Measurements from ENCODE around the gene TEKT2.

TEKT2 gene, protein sequence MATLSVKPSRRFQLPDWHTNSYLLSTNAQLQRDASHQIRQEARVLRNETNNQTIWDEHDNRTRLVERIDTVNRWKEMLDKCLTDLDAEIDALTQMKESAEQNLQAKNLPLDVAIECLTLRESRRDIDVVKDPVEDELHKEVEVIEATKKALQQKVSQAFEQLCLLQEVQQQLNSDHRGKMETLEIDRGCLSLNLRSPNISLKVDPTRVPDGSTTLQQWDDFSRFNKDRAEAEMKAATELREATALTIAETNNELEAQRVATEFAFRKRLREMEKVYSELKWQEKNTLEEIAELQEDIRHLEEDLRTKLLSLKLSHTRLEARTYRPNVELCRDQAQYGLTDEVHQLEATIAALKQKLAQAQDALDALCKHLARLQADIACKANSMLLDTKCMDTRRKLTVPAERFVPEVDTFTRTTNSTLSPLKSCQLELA

DNA sequence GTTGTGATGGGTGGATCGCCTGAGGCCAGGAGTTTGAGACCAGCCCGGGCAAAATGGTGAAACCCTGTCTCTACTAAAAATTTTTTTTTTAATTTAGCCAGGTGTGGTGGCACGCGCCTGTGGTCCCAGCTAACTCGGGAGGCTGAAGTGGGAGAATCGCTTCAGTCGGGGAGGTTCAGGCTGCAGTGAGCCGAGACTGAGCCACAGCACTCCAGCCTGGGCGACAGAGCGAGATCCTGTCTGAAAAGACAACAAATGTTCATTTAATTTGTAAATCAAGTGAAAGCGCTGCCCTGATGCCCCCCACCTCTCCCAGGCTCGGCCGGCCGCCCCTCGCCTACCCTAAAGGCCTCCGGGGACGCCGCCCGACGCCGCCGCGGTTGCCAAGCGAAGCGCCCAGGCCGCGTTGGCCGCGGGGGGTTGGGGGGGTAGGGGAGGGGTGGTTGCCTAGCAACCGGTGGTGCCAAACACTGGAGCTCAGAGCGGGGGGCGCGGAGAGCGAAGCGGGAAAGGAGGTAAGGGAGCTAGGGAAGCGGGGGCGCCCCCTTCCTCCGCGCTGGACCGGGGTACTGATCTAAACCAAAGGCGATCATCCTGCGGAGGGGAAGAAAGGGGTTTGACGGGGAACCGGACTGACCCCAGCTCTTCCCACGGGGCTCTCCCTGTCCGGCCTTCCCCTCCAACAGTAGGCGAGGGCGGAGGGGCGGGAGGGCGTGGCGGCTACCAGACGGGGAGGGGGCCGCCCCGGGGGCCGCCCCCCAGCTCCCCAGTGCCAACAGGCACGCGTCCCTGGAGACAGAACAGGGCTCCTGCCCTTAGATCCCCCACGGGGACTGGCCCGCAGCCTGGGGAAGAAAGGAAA is at the start of gene TEKT2:
Gene TEKT2, plus strand, starts transcription at position 460 of the 862 bp plus-strand sequence. CDS start 828 bp downstream, outside the sequence.
- peak in 1 of 2 experiments; percentile 21 for DNase-seq

DNA sequence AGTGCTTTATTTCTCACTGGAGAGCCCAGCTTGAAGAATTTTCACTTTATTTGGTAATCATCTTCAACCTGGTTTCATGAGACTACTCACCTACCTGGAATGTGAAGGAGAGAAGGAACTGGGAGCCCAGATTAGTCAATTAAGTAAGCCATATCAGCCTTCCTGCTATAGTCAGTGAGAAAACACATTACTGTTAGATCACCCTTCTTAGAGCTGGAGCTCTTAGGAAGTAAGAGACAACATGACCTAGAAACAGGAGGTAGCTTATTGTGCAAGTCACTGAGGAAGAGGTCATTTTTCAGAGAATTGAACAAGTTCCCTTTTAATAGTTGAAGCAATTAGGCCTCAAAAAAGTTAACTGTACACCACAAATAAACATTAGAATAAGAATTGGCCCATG is 49.2 kb upstream of the TEKT2 start:
- no peak for DNase-seq

GRCh38 chr1:36035154-36035553 is 48.7 kb upstream of the TEKT2 start:
- no peak for DNase-seq

DNA sequence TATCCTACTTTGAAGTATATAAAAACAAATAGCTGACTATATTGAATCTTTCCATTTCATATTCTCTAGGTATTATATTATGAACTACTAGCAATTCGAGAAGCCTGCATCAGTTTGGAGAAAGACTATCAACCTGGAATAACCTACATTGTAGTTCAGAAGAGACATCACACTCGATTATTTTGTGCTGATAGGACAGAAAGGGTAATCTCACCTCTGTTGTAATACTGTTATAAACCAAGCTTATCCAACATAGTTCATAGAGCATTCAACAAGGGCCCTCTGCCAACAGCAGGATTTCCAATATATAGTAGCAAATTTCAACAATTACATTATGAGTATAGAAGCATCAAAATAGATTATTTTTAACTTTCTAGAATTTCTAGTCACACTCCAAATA is 43.7 kb upstream of the TEKT2 start:
- DNase-seq = no peak

DNA sequence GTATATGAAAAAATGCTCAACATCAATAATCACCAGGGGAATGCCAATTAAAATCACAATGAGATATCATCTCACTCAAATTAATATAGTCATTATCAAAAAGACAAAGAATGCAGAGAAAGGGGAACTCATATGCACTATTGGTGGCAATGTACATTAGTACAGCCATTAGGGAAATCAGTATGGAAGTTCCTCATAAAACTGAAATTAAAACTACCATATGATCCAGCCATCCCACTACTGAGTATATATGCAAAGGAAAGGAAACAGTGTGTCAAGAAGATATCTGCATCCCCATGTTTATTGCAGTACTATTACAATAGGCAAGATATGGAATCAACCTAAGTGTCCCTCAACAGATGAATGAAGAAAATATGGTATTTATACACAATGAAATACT is 32.1 kb upstream of the TEKT2 start:
- no peak for DNase-seq

GRCh38 chr1:36053978-36054377 is 29.9 kb upstream of the TEKT2 start:
- no peak for DNase-seq

- DNase-seq = no peak
These were observed 28.2 kb upstream of the TEKT2 start for GRCh38 chr1:36055706-36056105.

DNA sequence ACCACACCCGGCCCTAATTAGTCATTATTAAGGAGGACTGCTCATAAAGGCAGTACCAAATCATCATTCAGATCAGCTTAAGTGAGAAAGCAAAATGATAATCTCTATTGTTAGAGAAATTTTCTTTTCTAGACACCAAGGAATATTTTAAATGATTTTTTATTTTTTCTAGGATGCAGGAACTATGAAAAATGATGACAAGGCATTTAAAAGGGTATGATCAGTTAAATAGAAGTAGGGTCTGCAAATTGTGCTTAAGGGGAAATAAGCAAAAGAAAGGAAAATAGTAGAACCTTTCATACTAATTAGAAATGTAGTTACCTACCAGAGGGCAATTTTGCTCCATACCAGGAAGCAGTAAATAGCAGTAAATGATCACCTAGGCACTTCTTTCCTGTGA is 21.6 kb upstream of the TEKT2 start:
- no peak for DNase-seq

GRCh38 chr1:36067871-36068270 is 16.0 kb upstream of the TEKT2 start:
- DNase-seq = no peak

DNA sequence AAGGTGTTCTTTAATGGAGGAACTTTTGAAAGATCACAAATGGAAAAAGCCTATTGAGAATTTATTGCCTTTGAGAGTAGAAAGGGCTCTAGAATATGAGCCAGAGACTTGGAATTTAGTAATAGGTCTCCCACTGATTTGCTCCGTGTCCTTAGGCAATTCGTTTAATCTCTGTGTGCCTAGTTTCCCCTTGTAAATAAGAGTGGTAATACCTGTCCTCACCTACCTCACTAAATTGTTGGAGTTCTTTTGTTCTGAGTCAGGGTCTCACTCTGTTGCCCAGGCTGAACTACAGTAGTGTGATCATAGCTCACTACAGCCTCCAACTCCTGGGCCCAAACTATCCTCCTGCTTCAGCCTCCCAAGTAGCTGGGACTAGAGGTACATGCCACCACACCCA is 15.0 kb upstream of the TEKT2 start:
- no peak for DNase-seq

- DNase-seq = no peak
These were observed 13.5 kb upstream of the TEKT2 start for GRCh38 chr1:36070349-36070748.

DNA sequence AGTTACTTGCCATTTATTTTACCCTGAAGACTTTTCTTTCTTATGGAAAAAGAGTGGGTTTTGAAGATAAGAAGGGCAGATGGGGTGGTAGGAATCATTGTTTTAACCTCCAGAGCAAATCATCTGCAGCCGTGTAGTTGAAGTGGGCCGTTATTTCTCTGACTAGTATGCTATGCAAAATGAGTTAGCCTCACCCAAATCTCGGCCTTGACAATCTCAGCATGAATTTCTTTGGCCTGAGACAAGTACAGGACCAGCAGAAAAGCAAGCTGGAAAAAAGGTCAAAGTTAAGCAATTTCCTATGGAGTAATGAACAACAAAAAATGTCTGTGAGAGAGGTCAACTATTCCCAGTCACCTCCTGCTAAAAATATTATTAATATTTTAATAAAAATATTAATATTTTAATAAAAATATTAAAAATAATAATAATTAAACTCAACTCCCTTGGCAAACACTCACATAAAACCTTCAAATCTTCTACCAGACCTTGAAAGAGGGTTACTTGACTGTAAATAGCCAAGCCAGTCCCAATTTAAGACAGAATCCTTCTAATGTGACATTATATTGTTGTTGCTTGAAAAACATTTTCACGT is 6.8 kb upstream of the TEKT2 start:
- DNase-seq = no peak

GRCh38 chr1:36080236-36080635 is 3.7 kb upstream of the TEKT2 start:
- no peak for DNase-seq

- no peak for DNase-seq
These were observed 3.1 kb upstream of the TEKT2 start for GRCh38 chr1:36080801-36081200.

- no peak for DNase-seq
These were observed 1.9 kb upstream of the TEKT2 start for GRCh38 chr1:36081926-36082485.

DNA sequence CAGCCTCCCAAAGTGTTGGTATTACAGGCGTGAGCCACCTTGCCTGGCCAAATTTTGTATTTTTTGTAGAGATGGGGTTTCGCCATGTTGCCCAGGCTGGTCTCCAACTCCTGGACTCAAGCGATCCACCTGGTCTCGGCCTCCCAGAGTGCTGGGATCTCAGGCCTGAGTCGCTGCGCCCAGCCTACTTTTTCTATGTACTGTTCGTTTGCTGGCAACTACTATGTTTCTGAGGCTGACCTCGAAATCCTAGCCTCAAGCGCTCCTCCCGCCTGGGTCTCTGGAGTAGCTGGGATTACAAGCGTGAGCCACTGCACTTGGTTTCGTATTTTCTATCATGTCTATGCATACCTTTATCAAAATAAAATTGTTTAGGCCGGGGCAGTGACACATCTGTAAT is 675 bp upstream of the TEKT2 start:
- DNase-seq = peak in 1 of 2 experiments; percentile 12

- peak in 1 of 2 experiments; percentile 13 for DNase-seq
These were observed 712 bp downstream of the TEKT2 start for GRCh38 chr1:36084497-36085115.

DNA sequence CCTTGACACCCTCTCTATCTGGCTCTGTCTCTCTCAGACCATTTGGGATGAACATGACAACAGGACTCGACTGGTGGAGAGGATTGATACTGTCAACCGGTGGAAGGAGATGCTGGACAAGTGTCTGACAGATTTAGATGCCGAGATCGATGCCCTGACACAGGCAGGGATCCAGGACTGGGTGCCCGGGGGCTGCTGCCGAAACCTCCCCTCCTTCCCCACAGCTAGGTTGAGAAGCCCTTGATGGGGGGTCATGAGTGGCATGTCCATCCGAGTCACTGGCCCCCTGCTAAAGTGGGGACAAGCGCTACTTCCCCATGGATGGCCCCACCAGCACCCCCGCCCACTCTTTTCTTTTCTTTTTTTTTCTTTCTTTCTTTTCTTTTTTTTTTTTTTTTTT is 1.2 kb downstream of the TEKT2 start:
- DNase-seq = peak; percentile 14 to 15

DNA sequence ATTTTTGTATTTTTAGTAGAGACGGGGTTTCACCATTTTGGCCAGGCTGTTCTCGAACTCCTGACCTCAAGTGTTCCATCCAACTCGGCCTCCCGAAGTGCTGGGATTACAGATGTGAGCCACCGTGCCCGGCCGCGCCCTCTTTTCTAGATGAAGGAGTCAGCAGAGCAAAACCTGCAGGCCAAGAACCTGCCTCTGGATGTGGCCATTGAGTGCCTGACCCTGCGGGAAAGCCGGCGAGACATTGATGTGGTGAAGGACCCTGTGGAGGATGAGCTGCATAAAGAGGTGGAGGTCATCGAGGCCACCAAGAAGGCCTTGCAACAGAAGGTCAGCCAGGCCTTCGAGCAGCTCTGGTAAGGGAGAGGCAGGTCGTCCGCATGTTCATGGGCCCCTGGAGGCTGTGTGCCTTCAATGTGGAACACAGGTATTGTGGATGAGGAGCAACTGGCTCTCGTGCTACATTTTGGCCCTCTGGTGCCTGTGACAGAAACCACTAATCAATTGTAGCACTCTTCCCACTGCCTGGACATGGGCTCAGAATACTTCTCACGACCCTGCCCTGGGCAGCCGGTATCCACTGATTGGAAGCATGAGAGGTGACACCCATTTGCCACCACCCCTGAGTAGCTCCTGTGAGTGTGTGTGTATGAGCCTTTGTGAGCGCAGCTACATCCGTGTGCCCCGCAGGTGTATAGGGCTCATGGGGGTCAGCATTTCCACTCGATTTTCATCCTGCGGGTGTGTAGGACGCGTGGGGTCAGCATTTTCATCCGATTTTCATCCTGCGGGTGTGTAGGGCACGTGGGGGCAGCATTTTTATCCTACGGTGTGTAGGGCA is 2.0 kb downstream of the TEKT2 start:
- DNase-seq = peak; percentile 12

- DNase-seq = peak; percentile 14 to 16
These were observed 2.8 kb downstream of the TEKT2 start for GRCh38 chr1:36086529-36087232.

Data from activated T-cell treated with anti-CD3 and anti-CD28 coated beads, Interleukin-2, amount 50 U/mL, for 48 hours (primary cell).